GM11168 (cell line): ENCODE data around the gene LSP1.

ENCODE experiments used
- in situ Hi-C: fragments of 300-500 bp; cut with MboI; formaldehyde crosslinking; loops from one replicate; pipeline ENCODE4 v1.12.0; 2022; ENCODE audit warnings: low sequenced_read_pairs; ENCODE audit not compliant: unreplicated experiment

LSP1 gene

GRCh38 chr11:1823376-1824220 is 29.3 kb upstream of the LSP1 start:
- in situ Hi-C loops: no loop called here

- in situ Hi-C loops: no loop called here
Observed at GRCh38 chr11:1824221-1825038, 28.5 kb upstream of the LSP1 start.

GRCh38 chr11:1825039-1825740 is 27.7 kb upstream of the LSP1 start:
- in situ Hi-C loops: no loop called here

GRCh38 chr11:1825785-1826451 is 27.0 kb upstream of the LSP1 start:
- in situ Hi-C loops: no loop called here

- in situ Hi-C loops: no loop called here
Observed at GRCh38 chr11:1826552-1827094, 26.3 kb upstream of the LSP1 start.

- in situ Hi-C loops: no loop called here
Observed at GRCh38 chr11:1827095-1827813, 25.6 kb upstream of the LSP1 start.

- in situ Hi-C loops: no loop called here
Observed at GRCh38 chr11:1827931-1828330, 25.0 kb upstream of the LSP1 start.

- in situ Hi-C loops: no loop called here
Observed at GRCh38 chr11:1828542-1828941, 24.3 kb upstream of the LSP1 start.

- in situ Hi-C loops: no loop called here
Observed at GRCh38 chr11:1829039-1829820, 23.7 kb upstream of the LSP1 start.

GRCh38 chr11:1830004-1830321 is 22.9 kb upstream of the LSP1 start:
- in situ Hi-C loops: no loop called here

GRCh38 chr11:1830322-1831223 is 22.3 kb upstream of the LSP1 start:
- in situ Hi-C loops: no loop called here

GRCh38 chr11:1831338-1832210 is 21.3 kb upstream of the LSP1 start:
- in situ Hi-C loops: no loop called here

- in situ Hi-C loops: no loop called here
Observed at GRCh38 chr11:1832211-1832919, 20.5 kb upstream of the LSP1 start.

GRCh38 chr11:1832920-1833295 is 20.0 kb upstream of the LSP1 start:
- in situ Hi-C loops: no loop called here

GRCh38 chr11:1834062-1834610 is 18.7 kb upstream of the LSP1 start:
- in situ Hi-C loops: no loop called here
